B cell (primary cell): ENCODE data around the gene TACC3.

ENCODE experiments used
- EZH2 ChIP-seq: IDR thresholded peaks from 2 replicates; pipeline ENCODE4 v1.6.1; 2012; ENCODE audit warnings: borderline replicate concordance, low read depth, mild to moderate bottlenecking, moderate library complexity, low read length; ENCODE audit not compliant: insufficient read depth, poor library complexity, severe bottlenecking
- TF ChIP-seq, protein P1 (sequence below): fragments of 200-600 bp; IDR thresholded peaks from one replicate; pipeline ENCODE4 v1.8.0; 2022; ENCODE audit warnings: antibody characterized with exemption, mild to moderate bottlenecking

- TF ChIP-seq, protein P1, sequence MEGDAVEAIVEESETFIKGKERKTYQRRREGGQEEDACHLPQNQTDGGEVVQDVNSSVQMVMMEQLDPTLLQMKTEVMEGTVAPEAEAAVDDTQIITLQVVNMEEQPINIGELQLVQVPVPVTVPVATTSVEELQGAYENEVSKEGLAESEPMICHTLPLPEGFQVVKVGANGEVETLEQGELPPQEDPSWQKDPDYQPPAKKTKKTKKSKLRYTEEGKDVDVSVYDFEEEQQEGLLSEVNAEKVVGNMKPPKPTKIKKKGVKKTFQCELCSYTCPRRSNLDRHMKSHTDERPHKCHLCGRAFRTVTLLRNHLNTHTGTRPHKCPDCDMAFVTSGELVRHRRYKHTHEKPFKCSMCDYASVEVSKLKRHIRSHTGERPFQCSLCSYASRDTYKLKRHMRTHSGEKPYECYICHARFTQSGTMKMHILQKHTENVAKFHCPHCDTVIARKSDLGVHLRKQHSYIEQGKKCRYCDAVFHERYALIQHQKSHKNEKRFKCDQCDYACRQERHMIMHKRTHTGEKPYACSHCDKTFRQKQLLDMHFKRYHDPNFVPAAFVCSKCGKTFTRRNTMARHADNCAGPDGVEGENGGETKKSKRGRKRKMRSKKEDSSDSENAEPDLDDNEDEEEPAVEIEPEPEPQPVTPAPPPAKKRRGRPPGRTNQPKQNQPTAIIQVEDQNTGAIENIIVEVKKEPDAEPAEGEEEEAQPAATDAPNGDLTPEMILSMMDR: no peak
- no peak for TF ChIP-seq EZH2
Observed at GRCh38 chr4:1749370-1749769, 28.0 kb downstream of the TACC3 start.
